H9 (cell line): Measurements from ENCODE around the gene TTC39B. TPM values are rescaled to one million over a fixed set of nuclear protein-coding genes. Genes with fewer than 3 reads are reported as not detected.

Source experiments
- DNase-seq: peaks from one replicate; pipeline ENCODE4 v3.0.0-alpha.2; 2017
- H2AFZ ChIP-seq: one replicate; pipeline ENCODE4 v1.6.1; 2013; ENCODE audit warnings: mild to moderate bottlenecking, low read length, control low read depth, moderate library complexity
- H2AK5ac ChIP-seq: 2 replicates; pipeline ENCODE4 v1.6.1; 2013; ENCODE audit warnings: low read length, control low read depth, mixed read lengths; ENCODE audit not compliant: insufficient read length
- H2BK120ac ChIP-seq: one replicate; pipeline ENCODE4 v1.6.1; 2013; ENCODE audit warnings: low read depth, mild to moderate bottlenecking, low read length, control low read depth, inconsistent platforms; ENCODE audit not compliant: poor library complexity, severe bottlenecking
- H2BK12ac ChIP-seq: 2 replicates; pipeline ENCODE4 v1.6.1; 2013; ENCODE audit warnings: low read length, control low read depth, mixed read lengths, low read depth; ENCODE audit not compliant: insufficient read length
- H2BK15ac ChIP-seq: 2 replicates; pipeline ENCODE4 v1.6.1; 2013; ENCODE audit warnings: low read depth, low read length, control low read depth
- H2BK20ac ChIP-seq: one replicate; pipeline ENCODE4 v1.6.1; 2013; ENCODE audit warnings: low read depth, mild to moderate bottlenecking, low read length, control low read depth, inconsistent platforms; ENCODE audit not compliant: poor library complexity, severe bottlenecking
- H2BK5ac ChIP-seq: 2 replicates; pipeline ENCODE4 v1.6.1; 2013; ENCODE audit warnings: low read length, control low read depth, mixed read lengths; ENCODE audit not compliant: insufficient read length
- H3K14ac ChIP-seq: 2 replicates; pipeline ENCODE4 v1.6.1; 2013; ENCODE audit warnings: low read length, control low read depth; ENCODE audit not compliant: insufficient read depth
- H3K18ac ChIP-seq: 2 replicates; pipeline ENCODE4 v1.6.1; 2013; ENCODE audit warnings: low read depth, mild to moderate bottlenecking, mixed read lengths, low read length, control low read depth; ENCODE audit not compliant: insufficient read length
- H3K23ac ChIP-seq: 2 replicates; pipeline ENCODE4 v1.6.1; 2013; ENCODE audit warnings: low read length, control low read depth, mixed read lengths, low read depth; ENCODE audit not compliant: insufficient read length
- H3K23me2 ChIP-seq: 2 replicates; pipeline ENCODE4 v1.6.1; 2013; ENCODE audit warnings: low read depth, mild to moderate bottlenecking, mixed read lengths, low read length, control low read depth; ENCODE audit not compliant: insufficient read length, poor library complexity, severe bottlenecking
- H3K27ac ChIP-seq: 2 replicates; pipeline ENCODE4 v1.5.1; 2013; ENCODE audit warnings: low read length, control low read depth, mixed read lengths, low read depth; ENCODE audit not compliant: insufficient read length
- H3K27me3 ChIP-seq: 2 replicates; pipeline ENCODE4 v1.6.1; 2013; ENCODE audit warnings: low read length, control low read depth, inconsistent platforms; ENCODE audit not compliant: insufficient read depth
- H3K4ac ChIP-seq: 2 replicates; pipeline ENCODE4 v1.6.1; 2013; ENCODE audit warnings: low read depth, mild to moderate bottlenecking, control low read depth, inconsistent platforms, low read length, moderate library complexity
- H3K4me1 ChIP-seq: 2 replicates; pipeline ENCODE4 v1.6.1; 2013; ENCODE audit warnings: low read length, control low read depth, inconsistent platforms; ENCODE audit not compliant: insufficient read depth
- H3K4me2 ChIP-seq: 2 replicates; pipeline ENCODE4 v1.6.1; 2013; ENCODE audit warnings: low read length, control low read depth, mixed read lengths; ENCODE audit not compliant: insufficient read length, insufficient read depth
- H3K56ac ChIP-seq: 2 replicates; pipeline ENCODE4 v1.6.1; 2013; ENCODE audit warnings: low read depth, mild to moderate bottlenecking, mixed read lengths, low read length, control low read depth; ENCODE audit not compliant: insufficient read length
- H3K79me1 ChIP-seq: 2 replicates; pipeline ENCODE4 v1.6.1; 2013; ENCODE audit warnings: low read depth, mild to moderate bottlenecking, moderate library complexity, low read length, control low read depth, inconsistent platforms; ENCODE audit not compliant: insufficient read depth, poor library complexity, severe bottlenecking
- H3K79me2 ChIP-seq: 2 replicates; pipeline ENCODE4 v1.6.1; 2013; ENCODE audit warnings: low read length, control low read depth, inconsistent platforms; ENCODE audit not compliant: insufficient read depth
- H3K9ac ChIP-seq: 2 replicates; pipeline ENCODE4 v1.6.1; 2013; ENCODE audit warnings: low read length, control low read depth, mixed read lengths; ENCODE audit not compliant: insufficient read length; ENCODE audit errors: extremely low read depth
- H3K9me3 ChIP-seq: one replicate; pipeline ENCODE4 v1.6.1; 2013; ENCODE audit warnings: low read depth, low read length, inconsistent platforms; ENCODE audit not compliant: control insufficient read depth
- H3T11ph ChIP-seq: one replicate; pipeline ENCODE4 v1.6.1; 2013; ENCODE audit warnings: mild to moderate bottlenecking, low read length, control low read depth, inconsistent platforms
- H4K20me1 ChIP-seq: one replicate; pipeline ENCODE4 v1.6.1; 2013; ENCODE audit not compliant: control insufficient read depth, insufficient read length, insufficient read depth
- H4K5ac ChIP-seq: 2 replicates; pipeline ENCODE4 v1.6.1; 2013; ENCODE audit warnings: low read depth, mild to moderate bottlenecking, mixed read lengths, low read length, control low read depth; ENCODE audit not compliant: insufficient read length
- H4K8ac ChIP-seq: replicated peaks from 2 replicates; pipeline ENCODE4 v1.6.1; 2013; ENCODE audit warnings: low read length, control low read depth, mixed read lengths, low read depth; ENCODE audit not compliant: insufficient read length
- H4K91ac ChIP-seq: 2 replicates; pipeline ENCODE4 v1.6.1; 2013; ENCODE audit warnings: low read depth, mild to moderate bottlenecking, moderate library complexity, mixed read lengths, low read length, control low read depth; ENCODE audit not compliant: insufficient read length
- H3K27ac Mint-ChIP-seq, 3 experiments: 2 replicates in 2 of 3; 3 replicates in 1 of 3; pipeline ENCODE4 v1.8.0; 2020 to 2021; ENCODE audit warnings: mixed read lengths in 3 of 3, mild to moderate bottlenecking in 1 of 3, moderate library complexity in 1 of 3
- H3K27me3 Mint-ChIP-seq: 2 replicates; pipeline ENCODE4 v1.8.0; 2021; ENCODE audit warnings: low read depth, mild to moderate bottlenecking, moderate library complexity, mixed read lengths
- H3K36me3 Mint-ChIP-seq, 3 experiments: 2 replicates in 2 of 3; 3 replicates in 1 of 3; pipeline ENCODE4 v1.8.0; 2020 to 2021; ENCODE audit warnings: low read depth in 3 of 3, mixed read lengths in 3 of 3; ENCODE audit not compliant: insufficient read depth in 1 of 3
- H3K4me1 Mint-ChIP-seq, 2 experiments: 2 replicates each; pipeline ENCODE4 v1.8.0; 2020; ENCODE audit warnings: mixed read lengths in 2 of 2
- H3K4me3 Mint-ChIP-seq, 2 experiments: 2 replicates in 1 of 2; 3 replicates in 1 of 2; pipeline ENCODE4 v1.8.0; 2020 to 2021; ENCODE audit warnings: mild to moderate bottlenecking in 2 of 2, mixed read lengths in 2 of 2, moderate library complexity in 1 of 2
- H3K9me3 Mint-ChIP-seq, 2 experiments: 2 replicates in 1 of 2; 3 replicates in 1 of 2; pipeline ENCODE4 v1.8.0; 2020; ENCODE audit warnings: mild to moderate bottlenecking in 2 of 2, mixed read lengths in 2 of 2, moderate library complexity in 1 of 2
- CTCF ChIP-seq: fragments of 200-600 bp; sonication (generic); conservative IDR thresholded peaks from 3 replicates; pipeline ENCODE4 v1.8.0; 2021; ENCODE audit warnings: antibody characterized with exemption, mild to moderate bottlenecking
- WGBS: extraction: QIAGEN DNeasy Blood & Tissue Kit; methylation state at CpG from one replicate; pipeline ENCODE4 v1.1.7; 2013; ENCODE audit warnings: missing lambda C conversion rate, low lambda C conversion rate, mixed read lengths; ENCODE audit not compliant: insufficient read length; ENCODE audit errors: extremely low coverage; 5-methylcytosine and 5-hydroxymethylcytosine counted together
- total RNA-seq: library from RNA; stranded (reverse); gene quantifications from 2 replicates; pipeline ENCODE4 v1.2.1, GENCODE V29; 2021

Gene TTC39B
- total RNA-seq, 1 experiment from 2014 or later = 8.2 TPM

- Histone ChIP-seq H3K18ac (no peak overlapping the region), H3K79me2 (no peaks in the 10 kb centered on the region), H3K9ac (no peak overlapping the region), H2AK5ac (no peak overlapping the region), H3K4me2 (no peak overlapping the region), H4K91ac (no peak overlapping the region), H3K27ac (no peak overlapping the region), H3K27me3 (no peaks in the 10 kb centered on the region), H3K79me1 (no peaks in the 10 kb centered on the region), H2AFZ (no peak overlapping the region), H3K23me2 (peaks cover 10% of the 10 kb centered on the region), H2BK5ac (no peak overlapping the region), H3K56ac (no peak overlapping the region), H3K14ac (no peak overlapping the region), H2BK120ac (no peak overlapping the region), H3K4ac (no peak overlapping the region), H3K9me3 (no peaks in the 10 kb centered on the region), H4K20me1 (no peaks in the 10 kb centered on the region), H4K5ac (no peak overlapping the region), H3K23ac (no peak overlapping the region), H3K4me1 (no peaks in the 10 kb centered on the region), H2BK15ac (no peak overlapping the region), H3T11ph (no peak overlapping the region), H2BK12ac (no peak overlapping the region), H2BK20ac (no peak overlapping the region), H4K8ac (no peak overlapping the region)
- H3K9me3 Mint-ChIP-seq = peaks cover 0 to 4% of the 10 kb centered on the region in 2 experiments; a peak in 1 of 5 replicates
- H3K4me3 Mint-ChIP-seq = no peak overlapping the region
- WGBS = no CpG with 5 or more reads among the region's 6 CpGs
- H3K27ac Mint-ChIP-seq = no peak overlapping the region
- peaks cover 14% of the 10 kb centered on the region for H3K27me3 Mint-ChIP-seq
- DNase-seq = no peak
- peaks cover 13 to 15% of the 10 kb centered on the region in 2 experiments for H3K4me1 Mint-ChIP-seq
- no peaks in the 10 kb centered on the region; a peak in 1 of 7 replicates for H3K36me3 Mint-ChIP-seq
- no peak for TF ChIP-seq CTCF
Measured at GRCh38 chr9:15310107-15310850, 3.3 kb upstream of the TTC39B start.
